ENCODE measurements around the gene TCEA3.

- TF ChIP-seq CTCF (IDR thresholded peaks at IDR 0.05) (no peak), POLR2A (IDR thresholded peaks at IDR 0.05) (no peak), POLR2AphosphoS5 (IDR thresholded peaks at IDR 0.05) (no peak)
Measured at GRCh38 chr1:23339632-23340031, 84.9 kb downstream of the TCEA3 start.

All from stomach (tissue), 4 donors.